Endothelial cell of umbilical vein (primary cell): ENCODE results near the gene LONRF2. TPM values are rescaled to one million over a fixed set of nuclear protein-coding genes. Genes with fewer than 3 reads are reported as not detected.

ENCODE experiments used
- BruUV-seq: library from RNA; stranded (reverse); fragments of 400-500 nt; replicated peaks from 2 replicates; lab custom pipeline; 2021; lab: Mats Ljungman, UMichigan
- CTCF ChIA-PET: fragments of 300-600, 350-600 bp; sonication (Branson Sonifier 250); formaldehyde crosslinking; loops from one replicate; lab custom pipeline; 2021; ENCODE audit warnings: antibody characterized with exemption, inconsistent platforms; lab: Charles Lee
- POLR2A ChIA-PET: fragments of 300-600, 350-600 bp; sonication (Branson Sonifier 250); formaldehyde crosslinking; loops from one replicate; lab custom pipeline; 2021; ENCODE audit warnings: antibody characterized with exemption, inconsistent platforms; lab: Charles Lee
- DNase-seq: peaks from one replicate; pipeline ENCODE4 v3.0.0-alpha.2; 2011; ENCODE audit warnings: low read depth, low spot score
- FAIRE-seq: peaks from 2 replicates; lab custom pipeline; 2011; peaks lifted over from hg19 to GRCh38; lab: Jason Lieb, UNC
- H2AFZ ChIP-seq: 2 replicates; pipeline ENCODE4 v1.6.0; 2012; ENCODE audit warnings: low read depth, low read length, control low read depth, inconsistent platforms
- H3K27ac ChIP-seq: 2 replicates; pipeline ENCODE4 v1.5.1; 2011; ENCODE audit warnings: low read depth, mild to moderate bottlenecking, control low read depth, low read length, moderate library complexity; ENCODE audit not compliant: insufficient read depth
- H3K27me3 ChIP-seq, 2 experiments: 2 replicates each; pipeline versions ENCODE4 v1.6.0 to v1.6.1; 2011; ENCODE audit warnings: low read length in 2 of 2, mixed read lengths in 1 of 2; ENCODE audit not compliant: control insufficient read depth in 2 of 2, insufficient read depth in 2 of 2
- H3K36me3 ChIP-seq, 2 experiments: 2 replicates in 1 of 2; 3 replicates in 1 of 2; pipeline ENCODE4 v1.5.1; 2011; ENCODE audit warnings: low read length in 2 of 2, mild to moderate bottlenecking in 1 of 2, moderate library complexity in 1 of 2; ENCODE audit not compliant: control insufficient read depth in 2 of 2, insufficient read depth in 2 of 2; ENCODE audit errors: extremely low read depth in 1 of 2
- H3K4me1 ChIP-seq: 3 replicates; pipeline ENCODE4 v1.5.1; 2011; ENCODE audit warnings: mild to moderate bottlenecking, low read length; ENCODE audit not compliant: control insufficient read depth, insufficient read depth; ENCODE audit errors: extremely low read depth
- H3K4me2 ChIP-seq: 2 replicates; pipeline ENCODE4 v1.6.1; 2011; ENCODE audit warnings: low read length, control low read depth, mixed read lengths; ENCODE audit not compliant: insufficient read depth
- H3K4me3 ChIP-seq, 3 experiments: fragments of 200-600 bp in 1 of 3; sonication (generic), shearing (Covaris generic) in 1 of 3; replicated peaks in 1 of 3; 2 replicates each; pipeline ENCODE4 v1.5.1; 2011 to 2016; ENCODE audit warnings: control low read depth in 3 of 3, low read length in 3 of 3, mild to moderate bottlenecking in 2 of 3, inconsistent platforms in 1 of 3, low read depth in 1 of 3, moderate library complexity in 1 of 3; ENCODE audit not compliant: insufficient read depth in 1 of 3
- H3K79me2 ChIP-seq: 2 replicates; pipeline ENCODE4 v1.6.0; 2012; ENCODE audit warnings: low read length, inconsistent platforms; ENCODE audit not compliant: control insufficient read depth, insufficient read depth
- H3K9ac ChIP-seq: replicated peaks from 2 replicates; pipeline ENCODE3; 2011; ENCODE audit warnings: low read length, control low read depth; ENCODE audit not compliant: insufficient read depth; ENCODE audit errors: extremely low read depth
- H3K9me1 ChIP-seq: replicated peaks from 3 replicates; pipeline ENCODE4 v1.6.0; 2011; ENCODE audit warnings: mild to moderate bottlenecking, low read length; ENCODE audit not compliant: control insufficient read depth, insufficient read depth; ENCODE audit errors: extremely low read depth
- H3K9me3 ChIP-seq: replicated peaks from 2 replicates; pipeline ENCODE4 v1.5.1; 2012; ENCODE audit warnings: low read length, inconsistent platforms; ENCODE audit not compliant: control insufficient read depth, insufficient read depth
- H4K20me1 ChIP-seq: replicated peaks from 2 replicates; pipeline ENCODE3; 2011; ENCODE audit warnings: mild to moderate bottlenecking, low read length; ENCODE audit not compliant: control insufficient read depth, insufficient read depth; ENCODE audit errors: extremely low read depth
- CTCF ChIP-seq, 2 donors: IDR thresholded peaks; 1 replicate in 1 of 2; 2 replicates in 1 of 2; pipeline ENCODE4 v1.5.1; 2011; ENCODE audit warnings: low read length in 2 of 2, mild to moderate bottlenecking in 2 of 2, moderate library complexity in 2 of 2, control low read depth in 1 of 2, inconsistent platforms in 1 of 2, low read depth in 1 of 2; ENCODE audit not compliant: insufficient read depth in 1 of 2; ENCODE audit errors: extremely low read depth in 1 of 2
- EZH2 ChIP-seq: IDR thresholded peaks from 2 replicates; pipeline ENCODE4 v1.6.1; 2012; ENCODE audit warnings: borderline replicate concordance, low read depth, mild to moderate bottlenecking, moderate library complexity, low read length, inconsistent platforms; ENCODE audit not compliant: severe bottlenecking
- FOS ChIP-seq: IDR thresholded peaks from 2 replicates; pipeline ENCODE4 v1.6.1; 2011; ENCODE audit warnings: mild to moderate bottlenecking, low read length, moderate library complexity, borderline replicate concordance; ENCODE audit not compliant: insufficient read depth
- GATA2 ChIP-seq: IDR thresholded peaks from 2 replicates; pipeline ENCODE4 v1.7.0; 2011; ENCODE audit warnings: low read depth, mild to moderate bottlenecking, moderate library complexity, mixed read lengths, low read length; ENCODE audit not compliant: insufficient read length, insufficient read depth
- JUN ChIP-seq: IDR thresholded peaks from 2 replicates; pipeline ENCODE4 v1.6.1; 2011; ENCODE audit warnings: borderline replicate concordance, low read depth; ENCODE audit not compliant: insufficient read length, insufficient read depth
- MYC ChIP-seq: IDR thresholded peaks from one replicate; pipeline ENCODE4 v1.6.1; 2011; ENCODE audit warnings: mild to moderate bottlenecking, low read depth, low read length
- POLR2A ChIP-seq: IDR thresholded peaks from 2 replicates; pipeline ENCODE4 v1.6.1; 2012; ENCODE audit warnings: low read depth, mild to moderate bottlenecking, control low read depth, low read length
- POLR2AphosphoS5 ChIP-seq: IDR thresholded peaks from 2 replicates; pipeline ENCODE4 v1.6.1; 2012; ENCODE audit warnings: low read depth, mild to moderate bottlenecking, control low read depth, low read length, moderate library complexity; ENCODE audit not compliant: insufficient read depth
- dilution Hi-C: fragments of 300-500 bp; cut with MboI; formaldehyde crosslinking; loops from one replicate; pipeline ENCODE4 v1.15.0; 2019; ENCODE audit warnings: low sequenced_read_pairs; ENCODE audit not compliant: extremely low pct_ligation_motif_present
- intact Hi-C: fragments of 100-400 bp; cut with micrococcal nuclease; formaldehyde crosslinking; loops from one replicate; pipeline ENCODE4 v1.10.0; 2022
- polyA plus RNA-seq, 4 experiments: library from polyadenylated mRNA; depleted of rRNA in 3 of 4; stranded (reverse) in 3 of 4; unstranded in 1 of 4; fragments of >200 nt; gene quantifications; 2 replicates each; pipeline versions ENCODE4 v1.2.1 to v1.2.3, GENCODE V29; 2011 to 2012; ENCODE audit warnings: missing spikeins in 1 of 4
- total RNA-seq: library from RNA; stranded (reverse); gene quantifications from 2 replicates; pipeline ENCODE4 v1.2.3, GENCODE V29; 2021
- TF ChIP-seq, protein P1 (sequence below): IDR thresholded peaks from 2 replicates; pipeline ENCODE4 v1.6.1; 2011; ENCODE audit not compliant: insufficient read depth, insufficient read length

LONRF2 gene
- total and polyA plus RNA-seq, 2 donors (not counting 3 experiments of a cell fraction or from before 2014, with no cell fraction given): 0.03 TPM; not detected in 1

- CTCF ChIA-PET: interaction anchor here (1.6 to 2.6 kb wide), 2 partner anchors 57 to 58 kb away, joined by 4 to 7 read pairs; no protein-coding TSS in a partner anchor
These were observed 1.6 kb downstream of the LONRF2 start for GRCh38 chr2:100320547-100321178.

More at GRCh38 chr2:100320547-100321178, 1.6 kb downstream of the LONRF2 start:
- H3K4me3 ChIP-seq: no peak overlapping the region
- no peaks in the 10 kb centered on the region for H3K9me3 ChIP-seq
- no peak overlapping the region for H2AFZ ChIP-seq
- intact Hi-C loops (no loop called here), dilution Hi-C loops (no loop called here)
- DNase-seq (no peak), FAIRE-seq (no peak)
- no peaks in the 10 kb centered on the region for H3K79me2 ChIP-seq
- H3K27me3 ChIP-seq: peaks cover 28 to 51% of the 10 kb centered on the region in 2 experiments
- no peak overlapping the region for H3K9ac ChIP-seq
- no peaks in the 10 kb centered on the region for H4K20me1 ChIP-seq
- H3K9me1 ChIP-seq: no peaks in the 10 kb centered on the region
- BruUV-seq: no TSS peak
- no peaks in the 10 kb centered on the region for H3K36me3 ChIP-seq
- TF ChIP-seq FOS (no peak), CTCF (IDR thresholded peaks at IDR 0.05; ENCODE audit: extremely low read depth in 1 of 2, insufficient read depth in 1 of 2, low read depth in 1 of 2, low read length in 2 of 2) (no peak), EZH2 (no peak), POLR2AphosphoS5 (no peak), POLR2A (no peak), JUN (no peak), MYC (no peak), GATA2 (no peak)
- TF ChIP-seq, protein P1, sequence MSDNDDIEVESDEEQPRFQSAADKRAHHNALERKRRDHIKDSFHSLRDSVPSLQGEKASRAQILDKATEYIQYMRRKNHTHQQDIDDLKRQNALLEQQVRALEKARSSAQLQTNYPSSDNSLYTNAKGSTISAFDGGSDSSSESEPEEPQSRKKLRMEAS: no peak
- no peak overlapping the region for H3K27ac ChIP-seq
- H3K4me2 ChIP-seq: no peak overlapping the region
- POLR2A ChIA-PET: no interaction called here
- H3K4me1 ChIP-seq: no peaks in the 10 kb centered on the region
